GM23338 (cell line): ENCODE measurements around the gene VPS8. TPM values are rescaled to one million over a fixed set of nuclear protein-coding genes. Genes with fewer than 3 reads are reported as not detected.
A peak's percentile ranks its signal among the peaks of the same experiment; 100 is the strongest.

Experiments
- ATAC-seq: fragments of 200-7000 bp; cut with Tn5 transposase; 3 replicates; pipeline ENCODE4 v1.9.1; 2020
- DNase-seq: peaks from one replicate; pipeline ENCODE4 v3.0.0-alpha.2; 2015; ENCODE audit warnings: low spot score
- H2AFZ ChIP-seq: fragments of 200-600 bp; sonication (generic); 2 replicates; pipeline ENCODE4 v1.8.0; 2016; ENCODE audit warnings: antibody characterized with exemption, mild to moderate bottlenecking, moderate library complexity
- H3F3A ChIP-seq: fragments of 200-600 bp; sonication (generic); replicated peaks from 2 replicates; pipeline ENCODE4 v1.8.0; 2017; ENCODE audit warnings: antibody characterized with exemption, mixed run types, low read depth
- H3K27ac ChIP-seq: fragments of 200-600 bp; sonication (generic); 2 replicates; pipeline ENCODE4 v1.6.1; 2016; ENCODE audit warnings: low read depth
- H3K27me3 ChIP-seq: fragments of 200-600 bp; sonication (generic); 2 replicates; pipeline ENCODE4 v1.8.0; 2016; ENCODE audit warnings: mild to moderate bottlenecking, mixed run types, moderate library complexity; ENCODE audit not compliant: insufficient read depth
- H3K36me3 ChIP-seq: fragments of 200-600 bp; sonication (generic); 2 replicates; pipeline ENCODE4 v1.8.0; 2016; ENCODE audit warnings: mild to moderate bottlenecking; ENCODE audit not compliant: insufficient read depth
- H3K4me1 ChIP-seq: fragments of 200-600 bp; sonication (generic); 2 replicates; pipeline ENCODE4 v1.8.0; 2016; ENCODE audit warnings: mild to moderate bottlenecking, moderate library complexity; ENCODE audit not compliant: insufficient read depth
- H3K4me2 ChIP-seq: fragments of 200-600 bp; sonication (generic); 2 replicates; pipeline ENCODE4 v1.7.1; 2017; ENCODE audit warnings: mixed run types
- H3K4me3 ChIP-seq: fragments of 200-600 bp; sonication (generic); 2 replicates; pipeline ENCODE4 v1.6.1; 2016; ENCODE audit warnings: mixed run types
- H3K79me2 ChIP-seq: fragments of 200-600 bp; sonication (generic); replicated peaks from 2 replicates; pipeline ENCODE4 v1.8.0; 2017; ENCODE audit warnings: mild to moderate bottlenecking; ENCODE audit not compliant: insufficient read depth
- H3K9me2 ChIP-seq: fragments of 200-600 bp; sonication (generic); 2 replicates; pipeline ENCODE4 v1.8.0; 2017; ENCODE audit not compliant: insufficient read depth
- H4K20me1 ChIP-seq: fragments of 200-600 bp; sonication (generic); replicated peaks from 2 replicates; pipeline ENCODE4 v1.8.0; 2017; ENCODE audit warnings: mild to moderate bottlenecking; ENCODE audit not compliant: insufficient read depth
- H3K27ac Mint-ChIP-seq: 2 replicates; pipeline ENCODE4 v1.8.0; 2020; ENCODE audit warnings: inconsistent platforms, mild to moderate bottlenecking, moderate library complexity, mixed read lengths
- H3K27me3 Mint-ChIP-seq: 3 replicates; pipeline ENCODE4 v1.8.0; 2022; ENCODE audit warnings: low read depth, mild to moderate bottlenecking, moderate library complexity, mixed read lengths, inconsistent platforms; ENCODE audit not compliant: insufficient read depth, poor library complexity
- H3K36me3 Mint-ChIP-seq: 3 replicates; pipeline ENCODE4 v1.8.0; 2021; ENCODE audit warnings: low read depth, mild to moderate bottlenecking, inconsistent platforms, moderate library complexity, mixed read lengths
- H3K4me1 Mint-ChIP-seq: 3 replicates; pipeline ENCODE4 v1.8.0; 2020; ENCODE audit warnings: mild to moderate bottlenecking, inconsistent platforms, mixed read lengths
- H3K4me3 Mint-ChIP-seq: 3 replicates; pipeline ENCODE4 v1.8.0; 2021; ENCODE audit warnings: moderate library complexity, mild to moderate bottlenecking, inconsistent platforms, mixed read lengths
- H3K9me3 Mint-ChIP-seq: 3 replicates; pipeline ENCODE4 v1.8.0; 2020; ENCODE audit warnings: moderate library complexity, mild to moderate bottlenecking, inconsistent platforms, mixed read lengths
- CREB1 ChIP-seq: fragments of 250-450 bp; sonication (Bioruptor Pico); IDR thresholded peaks from 2 replicates; pipeline ENCODE4 v1.5.0; 2020; ENCODE audit warnings: low read depth, mild to moderate bottlenecking, moderate library complexity
- EZH2 ChIP-seq: fragments of 200-600 bp; sonication (generic); IDR thresholded peaks from one replicate; pipeline ENCODE4 v1.8.0; 2017; ENCODE audit warnings: antibody characterized with exemption, mild to moderate bottlenecking, low read depth; ENCODE audit not compliant: unreplicated experiment
- EZH2phosphoT487 ChIP-seq: fragments of 200-600 bp; sonication (generic); IDR thresholded peaks from one replicate; pipeline ENCODE4 v1.8.1; 2018; ENCODE audit warnings: antibody characterized with exemption; ENCODE audit not compliant: unreplicated experiment
- JUNB ChIP-seq: IDR thresholded peaks from one replicate; pipeline ENCODE4 v1.6.1; 2016; ENCODE audit warnings: antibody characterized with exemption; ENCODE audit not compliant: unreplicated experiment
- NANOG ChIP-seq: IDR thresholded peaks from 2 replicates; pipeline ENCODE4 v1.6.1; 2016; ENCODE audit warnings: antibody characterized with exemption, borderline replicate concordance
- POLR2AphosphoS5 ChIP-seq: IDR thresholded peaks from 2 replicates; pipeline ENCODE4 v1.6.1; 2016; ENCODE audit warnings: antibody characterized with exemption, low read depth
- STAT1 ChIP-seq: IDR thresholded peaks from one replicate; pipeline ENCODE4 v1.6.1; 2016; ENCODE audit warnings: antibody characterized with exemption; ENCODE audit not compliant: unreplicated experiment
- ZNF114 ChIP-seq: fragments of 250-450 bp; sonication (Bioruptor Pico); IDR thresholded peaks from 2 replicates; pipeline ENCODE4 v1.5.0; 2020; ENCODE audit warnings: mild to moderate bottlenecking, moderate library complexity
- ZNF331 ChIP-seq: fragments of 250-450 bp; sonication (Bioruptor Pico); IDR thresholded peaks from 2 replicates; pipeline ENCODE4 v1.5.0; 2020; ENCODE audit warnings: low read depth, mild to moderate bottlenecking, moderate library complexity
- polyA plus RNA-seq: library from polyadenylated mRNA; unstranded; fragments of >200 nt; fragmentation: Nextera tagmentation; extraction: Ambion mirVana; gene quantifications from 2 replicates; pipeline ENCODE4 v1.2.1, GENCODE V29; 2016
- total RNA-seq: library from RNA; depleted of rRNA; stranded (reverse); fragments of >200 nt; shearing (Covaris generic); gene quantifications from 2 replicates; pipeline ENCODE4 v1.2.3, GENCODE V29; 2014
- TF ChIP-seq, protein P1 (sequence below): fragments of 250-450 bp; sonication (Bioruptor Pico); IDR thresholded peaks from 2 replicates; pipeline ENCODE4 v1.5.0; 2020; ENCODE audit warnings: mild to moderate bottlenecking, moderate library complexity
- TF ChIP-seq, protein P2 (sequence below): IDR thresholded peaks from 2 replicates; pipeline ENCODE4 v1.6.1; 2016; ENCODE audit warnings: antibody characterized with exemption
- TF ChIP-seq, protein P3 (sequence below): IDR thresholded peaks from one replicate; pipeline ENCODE4 v1.6.1; 2018; ENCODE audit warnings: antibody characterized with exemption; ENCODE audit not compliant: unreplicated experiment
- TF ChIP-seq, protein P4 (sequence below), 2 experiments: fragments of 200-600 bp in 1 of 2; sonication (generic) in 1 of 2; conservative IDR thresholded peaks; 2 replicates each; pipeline versions ENCODE4 v1.5.1 to v1.6.1; 2016 to 2017; ENCODE audit warnings: antibody characterized with exemption in 2 of 2, low read depth in 2 of 2, mild to moderate bottlenecking in 2 of 2, moderate library complexity in 1 of 2

The VPS8 gene
- total and polyA plus RNA-seq, 2 experiments from 2014 or later: 17.3 to 45.5 TPM

DNA sequence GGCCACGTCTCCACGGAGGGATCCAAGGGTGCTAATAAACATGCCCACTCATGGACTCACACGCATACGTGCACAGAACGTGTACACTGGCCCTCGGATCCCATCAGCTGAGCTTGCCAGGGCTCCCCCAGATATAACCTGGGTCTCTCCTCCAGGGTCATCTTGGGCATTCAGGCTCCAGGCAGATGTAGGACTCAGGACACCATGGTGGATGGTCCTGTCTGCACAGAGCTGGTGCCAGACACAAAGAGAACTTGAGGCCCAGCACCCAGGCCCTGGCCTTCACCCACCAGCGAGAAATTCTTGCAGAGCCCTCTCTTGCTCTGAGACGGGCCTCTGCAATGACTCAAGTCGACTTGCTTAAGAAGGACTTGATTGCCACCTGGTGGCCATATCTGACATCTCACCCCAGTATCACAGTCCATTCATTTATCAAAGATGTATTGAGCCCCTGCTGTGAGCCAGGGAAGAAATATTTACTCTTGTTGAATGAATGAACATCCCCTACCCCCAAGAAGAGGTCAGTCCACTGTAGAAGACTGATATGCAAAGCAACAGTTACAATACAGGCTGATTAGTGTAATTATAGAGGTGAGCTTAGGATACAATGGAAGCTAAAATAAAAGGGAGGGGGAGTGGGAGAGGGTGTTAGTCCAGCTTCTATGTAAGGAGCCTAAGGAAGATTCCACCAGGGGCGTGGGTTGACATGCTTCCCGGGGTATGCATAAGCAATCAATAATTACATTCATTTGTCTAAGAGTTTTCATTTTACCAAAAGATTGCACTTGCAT is 34.2 kb upstream of the VPS8 start:
- DNase-seq: peak; percentile 96
- no peak overlapping the region for H3K27ac Mint-ChIP-seq
- Histone ChIP-seq H3K27ac (no peak overlapping the region), H3F3A (peaks cover 3% of the 10 kb centered on the region; the same call in 1 of the 2 replicates), H3K4me3 (no peak overlapping the region), H3K36me3 (no peaks in the 10 kb centered on the region), H3K9me2 (no peaks in the 10 kb centered on the region), H3K27me3 (no peaks in the 10 kb centered on the region), H3K4me1 (peaks cover 22% of the 10 kb centered on the region), H3K79me2 (no peaks in the 10 kb centered on the region), H3K4me2 (peak overlapping the region; percentile 11; the same call in 1 of the 2 replicates), H2AFZ (no peak overlapping the region), H4K20me1 (no peaks in the 10 kb centered on the region)
- H3K27me3 Mint-ChIP-seq: peaks cover 23% of the 10 kb centered on the region
- H3K36me3 Mint-ChIP-seq: no peaks in the 10 kb centered on the region
- H3K4me1 Mint-ChIP-seq: peaks cover 43% of the 10 kb centered on the region
- peak; percentile 74 for ATAC-seq
- no peak overlapping the region for H3K4me3 Mint-ChIP-seq
- no peak for TF ChIP-seq STAT1
- TF ChIP-seq, protein P1, sequence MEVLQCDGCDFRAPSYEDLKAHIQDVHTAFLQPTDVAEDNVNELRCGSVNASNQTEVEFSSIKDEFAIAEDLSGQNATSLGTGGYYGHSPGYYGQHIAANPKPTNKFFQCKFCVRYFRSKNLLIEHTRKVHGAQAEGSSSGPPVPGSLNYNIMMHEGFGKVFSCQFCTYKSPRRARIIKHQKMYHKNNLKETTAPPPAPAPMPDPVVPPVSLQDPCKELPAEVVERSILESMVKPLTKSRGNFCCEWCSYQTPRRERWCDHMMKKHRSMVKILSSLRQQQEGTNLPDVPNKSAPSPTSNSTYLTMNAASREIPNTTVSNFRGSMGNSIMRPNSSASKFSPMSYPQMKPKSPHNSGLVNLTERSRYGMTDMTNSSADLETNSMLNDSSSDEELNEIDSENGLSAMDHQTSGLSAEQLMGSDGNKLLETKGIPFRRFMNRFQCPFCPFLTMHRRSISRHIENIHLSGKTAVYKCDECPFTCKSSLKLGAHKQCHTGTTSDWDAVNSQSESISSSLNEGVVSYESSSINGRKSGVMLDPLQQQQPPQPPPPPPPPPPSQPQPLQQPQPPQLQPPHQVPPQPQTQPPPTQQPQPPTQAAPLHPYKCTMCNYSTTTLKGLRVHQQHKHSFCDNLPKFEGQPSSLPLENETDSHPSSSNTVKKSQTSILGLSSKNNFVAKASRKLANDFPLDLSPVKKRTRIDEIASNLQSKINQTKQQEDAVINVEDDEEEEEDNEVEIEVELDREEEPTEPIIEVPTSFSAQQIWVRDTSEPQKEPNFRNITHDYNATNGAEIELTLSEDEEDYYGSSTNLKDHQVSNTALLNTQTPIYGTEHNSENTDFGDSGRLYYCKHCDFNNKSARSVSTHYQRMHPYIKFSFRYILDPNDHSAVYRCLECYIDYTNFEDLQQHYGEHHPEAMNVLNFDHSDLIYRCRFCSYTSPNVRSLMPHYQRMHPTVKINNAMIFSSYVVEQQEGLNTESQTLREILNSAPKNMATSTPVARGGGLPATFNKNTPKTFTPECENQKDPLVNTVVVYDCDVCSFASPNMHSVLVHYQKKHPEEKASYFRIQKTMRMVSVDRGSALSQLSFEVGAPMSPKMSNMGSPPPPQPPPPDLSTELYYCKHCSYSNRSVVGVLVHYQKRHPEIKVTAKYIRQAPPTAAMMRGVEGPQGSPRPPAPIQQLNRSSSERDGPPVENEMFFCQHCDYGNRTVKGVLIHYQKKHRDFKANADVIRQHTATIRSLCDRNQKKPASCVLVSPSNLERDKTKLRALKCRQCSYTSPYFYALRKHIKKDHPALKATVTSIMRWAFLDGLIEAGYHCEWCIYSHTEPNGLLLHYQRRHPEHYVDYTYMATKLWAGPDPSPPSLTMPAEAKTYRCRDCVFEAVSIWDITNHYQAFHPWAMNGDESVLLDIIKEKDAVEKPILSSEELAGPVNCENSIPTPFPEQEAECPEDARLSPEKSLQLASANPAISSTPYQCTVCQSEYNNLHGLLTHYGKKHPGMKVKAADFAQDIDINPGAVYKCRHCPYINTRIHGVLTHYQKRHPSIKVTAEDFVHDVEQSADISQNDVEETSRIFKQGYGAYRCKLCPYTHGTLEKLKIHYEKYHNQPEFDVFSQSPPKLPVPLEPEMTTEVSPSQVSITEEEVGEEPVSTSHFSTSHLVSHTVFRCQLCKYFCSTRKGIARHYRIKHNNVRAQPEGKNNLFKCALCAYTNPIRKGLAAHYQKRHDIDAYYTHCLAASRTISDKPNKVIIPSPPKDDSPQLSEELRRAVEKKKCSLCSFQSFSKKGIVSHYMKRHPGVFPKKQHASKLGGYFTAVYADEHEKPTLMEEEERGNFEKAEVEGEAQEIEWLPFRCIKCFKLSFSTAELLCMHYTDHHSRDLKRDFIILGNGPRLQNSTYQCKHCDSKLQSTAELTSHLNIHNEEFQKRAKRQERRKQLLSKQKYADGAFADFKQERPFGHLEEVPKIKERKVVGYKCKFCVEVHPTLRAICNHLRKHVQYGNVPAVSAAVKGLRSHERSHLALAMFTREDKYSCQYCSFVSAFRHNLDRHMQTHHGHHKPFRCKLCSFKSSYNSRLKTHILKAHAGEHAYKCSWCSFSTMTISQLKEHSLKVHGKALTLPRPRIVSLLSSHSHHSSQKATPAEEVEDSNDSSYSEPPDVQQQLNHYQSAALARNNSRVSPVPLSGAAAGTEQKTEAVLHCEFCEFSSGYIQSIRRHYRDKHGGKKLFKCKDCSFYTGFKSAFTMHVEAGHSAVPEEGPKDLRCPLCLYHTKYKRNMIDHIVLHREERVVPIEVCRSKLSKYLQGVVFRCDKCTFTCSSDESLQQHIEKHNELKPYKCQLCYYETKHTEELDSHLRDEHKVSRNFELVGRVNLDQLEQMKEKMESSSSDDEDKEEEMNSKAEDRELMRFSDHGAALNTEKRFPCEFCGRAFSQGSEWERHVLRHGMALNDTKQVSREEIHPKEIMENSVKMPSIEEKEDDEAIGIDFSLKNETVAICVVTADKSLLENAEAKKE: no peak
- TF ChIP-seq CREB1 (CRISPR knock-in tag): no peak
- TF ChIP-seq, protein P2, sequence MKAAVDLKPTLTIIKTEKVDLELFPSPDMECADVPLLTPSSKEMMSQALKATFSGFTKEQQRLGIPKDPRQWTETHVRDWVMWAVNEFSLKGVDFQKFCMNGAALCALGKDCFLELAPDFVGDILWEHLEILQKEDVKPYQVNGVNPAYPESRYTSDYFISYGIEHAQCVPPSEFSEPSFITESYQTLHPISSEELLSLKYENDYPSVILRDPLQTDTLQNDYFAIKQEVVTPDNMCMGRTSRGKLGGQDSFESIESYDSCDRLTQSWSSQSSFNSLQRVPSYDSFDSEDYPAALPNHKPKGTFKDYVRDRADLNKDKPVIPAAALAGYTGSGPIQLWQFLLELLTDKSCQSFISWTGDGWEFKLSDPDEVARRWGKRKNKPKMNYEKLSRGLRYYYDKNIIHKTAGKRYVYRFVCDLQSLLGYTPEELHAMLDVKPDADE: no peak
- TF ChIP-seq POLR2AphosphoS5: no peak
- TF ChIP-seq EZH2phosphoT487: no peak
- no peak for TF ChIP-seq NANOG
- no peak for TF ChIP-seq JUNB
- TF ChIP-seq, protein P3, sequence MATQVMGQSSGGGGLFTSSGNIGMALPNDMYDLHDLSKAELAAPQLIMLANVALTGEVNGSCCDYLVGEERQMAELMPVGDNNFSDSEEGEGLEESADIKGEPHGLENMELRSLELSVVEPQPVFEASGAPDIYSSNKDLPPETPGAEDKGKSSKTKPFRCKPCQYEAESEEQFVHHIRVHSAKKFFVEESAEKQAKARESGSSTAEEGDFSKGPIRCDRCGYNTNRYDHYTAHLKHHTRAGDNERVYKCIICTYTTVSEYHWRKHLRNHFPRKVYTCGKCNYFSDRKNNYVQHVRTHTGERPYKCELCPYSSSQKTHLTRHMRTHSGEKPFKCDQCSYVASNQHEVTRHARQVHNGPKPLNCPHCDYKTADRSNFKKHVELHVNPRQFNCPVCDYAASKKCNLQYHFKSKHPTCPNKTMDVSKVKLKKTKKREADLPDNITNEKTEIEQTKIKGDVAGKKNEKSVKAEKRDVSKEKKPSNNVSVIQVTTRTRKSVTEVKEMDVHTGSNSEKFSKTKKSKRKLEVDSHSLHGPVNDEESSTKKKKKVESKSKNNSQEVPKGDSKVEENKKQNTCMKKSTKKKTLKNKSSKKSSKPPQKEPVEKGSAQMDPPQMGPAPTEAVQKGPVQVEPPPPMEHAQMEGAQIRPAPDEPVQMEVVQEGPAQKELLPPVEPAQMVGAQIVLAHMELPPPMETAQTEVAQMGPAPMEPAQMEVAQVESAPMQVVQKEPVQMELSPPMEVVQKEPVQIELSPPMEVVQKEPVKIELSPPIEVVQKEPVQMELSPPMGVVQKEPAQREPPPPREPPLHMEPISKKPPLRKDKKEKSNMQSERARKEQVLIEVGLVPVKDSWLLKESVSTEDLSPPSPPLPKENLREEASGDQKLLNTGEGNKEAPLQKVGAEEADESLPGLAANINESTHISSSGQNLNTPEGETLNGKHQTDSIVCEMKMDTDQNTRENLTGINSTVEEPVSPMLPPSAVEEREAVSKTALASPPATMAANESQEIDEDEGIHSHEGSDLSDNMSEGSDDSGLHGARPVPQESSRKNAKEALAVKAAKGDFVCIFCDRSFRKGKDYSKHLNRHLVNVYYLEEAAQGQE: no peak
- TF ChIP-seq ZNF114 (CRISPR knock-in tag): no peak
- no peak for TF ChIP-seq EZH2
- TF ChIP-seq ZNF331: peak; percentile 35; the same call in 1 of the 2 replicates
- TF ChIP-seq, protein P4, sequence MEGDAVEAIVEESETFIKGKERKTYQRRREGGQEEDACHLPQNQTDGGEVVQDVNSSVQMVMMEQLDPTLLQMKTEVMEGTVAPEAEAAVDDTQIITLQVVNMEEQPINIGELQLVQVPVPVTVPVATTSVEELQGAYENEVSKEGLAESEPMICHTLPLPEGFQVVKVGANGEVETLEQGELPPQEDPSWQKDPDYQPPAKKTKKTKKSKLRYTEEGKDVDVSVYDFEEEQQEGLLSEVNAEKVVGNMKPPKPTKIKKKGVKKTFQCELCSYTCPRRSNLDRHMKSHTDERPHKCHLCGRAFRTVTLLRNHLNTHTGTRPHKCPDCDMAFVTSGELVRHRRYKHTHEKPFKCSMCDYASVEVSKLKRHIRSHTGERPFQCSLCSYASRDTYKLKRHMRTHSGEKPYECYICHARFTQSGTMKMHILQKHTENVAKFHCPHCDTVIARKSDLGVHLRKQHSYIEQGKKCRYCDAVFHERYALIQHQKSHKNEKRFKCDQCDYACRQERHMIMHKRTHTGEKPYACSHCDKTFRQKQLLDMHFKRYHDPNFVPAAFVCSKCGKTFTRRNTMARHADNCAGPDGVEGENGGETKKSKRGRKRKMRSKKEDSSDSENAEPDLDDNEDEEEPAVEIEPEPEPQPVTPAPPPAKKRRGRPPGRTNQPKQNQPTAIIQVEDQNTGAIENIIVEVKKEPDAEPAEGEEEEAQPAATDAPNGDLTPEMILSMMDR (conservative IDR thresholded peaks at IDR 0.05; ENCODE audit: low read depth in 2 of 2): peak; percentile 88 to 94
- H3K9me3 Mint-ChIP-seq: no peaks in the 10 kb centered on the region
